Jurkat, Clone E6-1 (cell line): ENCODE data around the gene DPH2.

Source experiments
- DNase-seq: peaks from one replicate; pipeline ENCODE4 v3.0.0-alpha.2; 2011; ENCODE audit warnings: low read depth, low spot score
- H3K4me3 ChIP-seq: 2 replicates; pipeline ENCODE4 v1.5.1; 2011; ENCODE audit warnings: mild to moderate bottlenecking, low read length, control low read depth, moderate library complexity

DPH2 gene

GRCh38 chr1:43993206-43993914 lies 23.6 kb downstream of the DPH2 start:
- no peak overlapping the region for H3K4me3 ChIP-seq
- no peak for DNase-seq

- no peak overlapping the region for H3K4me3 ChIP-seq
- DNase-seq = no peak
Measured at GRCh38 chr1:43994071-43994470, 24.3 kb downstream of the DPH2 start.

GRCh38 chr1:43994794-43995790 lies 25.3 kb downstream of the DPH2 start:
- no peak overlapping the region for H3K4me3 ChIP-seq
- DNase-seq = no peak

GRCh38 chr1:43995984-43996732 lies 26.3 kb downstream of the DPH2 start:
- no peak for DNase-seq
- no peak overlapping the region for H3K4me3 ChIP-seq

- no peak overlapping the region for H3K4me3 ChIP-seq
- no peak for DNase-seq
Measured at GRCh38 chr1:43996733-43997115, 26.9 kb downstream of the DPH2 start.

GRCh38 chr1:43997295-43997999 lies 27.6 kb downstream of the DPH2 start:
- no peak for DNase-seq
- no peak overlapping the region for H3K4me3 ChIP-seq

- no peak for DNase-seq
- H3K4me3 ChIP-seq = no peak overlapping the region
Measured at GRCh38 chr1:43998000-43998378, 28.2 kb downstream of the DPH2 start.

GRCh38 chr1:43999455-43999854 lies 29.6 kb downstream of the DPH2 start:
- H3K4me3 ChIP-seq = no peak overlapping the region
- DNase-seq = no peak

- DNase-seq = no peak
- no peak overlapping the region for H3K4me3 ChIP-seq
Measured at GRCh38 chr1:44000122-44000665, 30.4 kb downstream of the DPH2 start.

- no peak for DNase-seq
- H3K4me3 ChIP-seq = no peak overlapping the region
Measured at GRCh38 chr1:44002165-44002564, 32.4 kb downstream of the DPH2 start.

GRCh38 chr1:44002606-44003157 lies 32.9 kb downstream of the DPH2 start:
- DNase-seq = no peak
- no peak overlapping the region for H3K4me3 ChIP-seq

GRCh38 chr1:44008259-44008658 lies 38.4 kb downstream of the DPH2 start:
- DNase-seq = no peak
- no peak overlapping the region for H3K4me3 ChIP-seq

GRCh38 chr1:44010935-44011471 lies 41.2 kb downstream of the DPH2 start:
- no peak overlapping the region for H3K4me3 ChIP-seq
- DNase-seq = no peak

- no peak for DNase-seq
- H3K4me3 ChIP-seq = no peak overlapping the region
Measured at GRCh38 chr1:44012404-44012803, 42.6 kb downstream of the DPH2 start.

- no peak overlapping the region for H3K4me3 ChIP-seq
- no peak for DNase-seq
Measured at GRCh38 chr1:44012941-44013609, 43.3 kb downstream of the DPH2 start.

GRCh38 chr1:44013949-44014348 lies 44.1 kb downstream of the DPH2 start:
- no peak for DNase-seq
- H3K4me3 ChIP-seq = no peak overlapping the region

- H3K4me3 ChIP-seq = no peak overlapping the region
- no peak for DNase-seq
Measured at GRCh38 chr1:44014365-44015104, 44.7 kb downstream of the DPH2 start.
